GM20000 (cell line): ENCODE measurements around the gene ZBTB8B.
"Not testable (repeated sequence)": the region's sequence is repeated elsewhere in the genome, so short reads cannot be mapped to it uniquely, and the experiment has no call there.

Experiments
- DNase-seq: peaks from one replicate; pipeline ENCODE4 v3.0.0; 2012; ENCODE audit warnings: low spot score
- CTCF ChIP-seq: IDR thresholded peaks from 2 replicates; pipeline ENCODE4 v1.5.1; 2012; ENCODE audit warnings: mild to moderate bottlenecking, control low read depth; ENCODE audit errors: extremely low read depth, missing control alignments

ZBTB8B gene

GRCh38 chr1:32465578-32465933 lies 684 bp downstream of the ZBTB8B start:
- DNase-seq = peak; percentile 58
- no peak for TF ChIP-seq CTCF

GRCh38 chr1:32466761-32467160 lies 1.9 kb downstream of the ZBTB8B start:
- TF ChIP-seq CTCF = no peak
- DNase-seq = no peak

GRCh38 chr1:32468791-32469190 lies 3.9 kb downstream of the ZBTB8B start:
- no peak for TF ChIP-seq CTCF
- no peak for DNase-seq

GRCh38 chr1:32470431-32470830 lies 5.6 kb downstream of the ZBTB8B start:
- DNase-seq = no peak
- TF ChIP-seq CTCF = no peak

GRCh38 chr1:32470991-32471694 lies 6.3 kb downstream of the ZBTB8B start:
- peak; percentile 35 for DNase-seq
- no peak for TF ChIP-seq CTCF

GRCh38 chr1:32471695-32472362 lies 7.0 kb downstream of the ZBTB8B start:
- TF ChIP-seq CTCF = no peak
- no peak for DNase-seq

GRCh38 chr1:32472966-32473365 lies 8.1 kb downstream of the ZBTB8B start:
- DNase-seq = not testable (repeated sequence)

- DNase-seq = no peak
- no peak for TF ChIP-seq CTCF
Observed at GRCh38 chr1:32474954-32475353, 10.1 kb downstream of the ZBTB8B start.
